Measurements from ENCODE around the gene NPL. TPM values are rescaled to one million over a fixed set of nuclear protein-coding genes. Genes with fewer than 3 reads are reported as not detected.

NPL gene, protein sequence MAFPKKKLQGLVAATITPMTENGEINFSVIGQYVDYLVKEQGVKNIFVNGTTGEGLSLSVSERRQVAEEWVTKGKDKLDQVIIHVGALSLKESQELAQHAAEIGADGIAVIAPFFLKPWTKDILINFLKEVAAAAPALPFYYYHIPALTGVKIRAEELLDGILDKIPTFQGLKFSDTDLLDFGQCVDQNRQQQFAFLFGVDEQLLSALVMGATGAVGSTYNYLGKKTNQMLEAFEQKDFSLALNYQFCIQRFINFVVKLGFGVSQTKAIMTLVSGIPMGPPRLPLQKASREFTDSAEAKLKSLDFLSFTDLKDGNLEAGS
- total RNA-seq (2014; rRNA removed; shearing (Covaris generic)) = 10.7 and 23.7 TPM in 2 replicates
- 4.4 and 9.7 TPM in 2 replicates for polyA plus RNA-seq (2014; cell fraction: nucleus; rRNA removed)

DNA sequence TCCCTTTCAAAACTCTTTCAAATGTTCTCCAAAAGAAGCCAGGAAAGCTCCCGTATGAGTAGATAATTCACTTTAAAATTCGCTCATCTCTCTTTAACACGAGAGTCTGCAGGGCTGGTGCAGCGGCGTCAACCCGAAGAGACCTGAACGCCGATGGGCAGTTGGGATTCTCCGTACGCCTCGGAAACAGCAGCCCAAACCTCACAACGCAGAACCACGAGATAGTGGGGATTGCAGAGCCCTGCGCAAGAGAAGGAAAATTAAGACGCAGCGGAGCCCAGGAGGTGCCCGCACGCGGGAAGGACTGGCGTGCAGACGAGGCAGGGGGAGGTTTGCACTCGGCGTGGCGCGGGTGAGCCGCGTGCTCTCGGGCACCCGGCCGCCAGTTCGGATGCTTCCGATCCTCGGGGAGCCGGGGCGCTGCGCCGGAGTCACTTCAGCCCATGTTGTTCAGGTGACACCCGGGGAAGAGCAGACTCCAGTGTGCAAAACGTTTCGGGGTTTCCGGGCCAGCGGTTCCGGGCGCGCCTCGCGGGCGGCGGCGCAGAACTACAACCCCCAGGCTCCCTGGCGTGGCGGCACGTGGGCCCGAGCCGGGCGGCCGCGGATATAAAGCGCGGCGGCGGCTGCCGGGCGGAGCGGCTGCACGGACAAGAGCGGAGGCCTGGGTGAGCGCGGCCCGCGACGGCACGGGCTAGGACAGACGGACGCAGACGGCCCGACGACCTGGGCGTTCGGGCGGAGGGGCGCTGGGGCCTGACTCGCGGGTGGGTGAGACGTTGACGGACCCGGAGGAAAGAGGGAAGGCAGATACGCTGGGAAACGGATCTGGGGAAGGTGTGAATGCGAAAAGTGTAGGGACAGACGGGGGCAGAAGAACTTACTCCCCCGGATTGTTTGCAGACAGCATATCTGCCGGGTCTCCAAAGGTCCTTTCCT is at the start of gene NPL:
Gene NPL (plus strand): TSS at position 636 of the 939 bp plus-strand sequence. CDS start 4,599 bp downstream, outside the sequence.
- DNase-seq (ENCODE audit: extremely low read depth, low read depth) = peak; percentile 72

DNA sequence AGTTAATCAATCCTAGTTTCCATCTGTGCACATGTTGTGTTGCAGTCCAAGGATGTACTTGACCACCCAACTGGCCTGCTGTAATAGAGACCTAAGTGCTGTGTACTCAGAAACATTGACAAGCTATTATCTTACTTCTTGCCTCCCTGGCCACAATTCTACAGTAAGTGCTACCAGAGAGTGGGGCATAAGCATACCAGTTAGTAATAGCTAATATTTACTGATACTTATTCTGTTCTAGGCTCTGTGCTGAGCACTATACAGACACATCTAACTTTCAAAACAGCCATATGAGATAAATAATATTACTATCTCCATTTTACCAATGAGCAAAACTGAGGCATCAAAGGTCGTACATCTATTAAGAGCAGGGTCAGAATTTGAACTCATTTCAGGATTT is 49.5 kb upstream of the NPL start:
- DNase-seq (ENCODE audit: extremely low read depth, low read depth) = no peak

DNA sequence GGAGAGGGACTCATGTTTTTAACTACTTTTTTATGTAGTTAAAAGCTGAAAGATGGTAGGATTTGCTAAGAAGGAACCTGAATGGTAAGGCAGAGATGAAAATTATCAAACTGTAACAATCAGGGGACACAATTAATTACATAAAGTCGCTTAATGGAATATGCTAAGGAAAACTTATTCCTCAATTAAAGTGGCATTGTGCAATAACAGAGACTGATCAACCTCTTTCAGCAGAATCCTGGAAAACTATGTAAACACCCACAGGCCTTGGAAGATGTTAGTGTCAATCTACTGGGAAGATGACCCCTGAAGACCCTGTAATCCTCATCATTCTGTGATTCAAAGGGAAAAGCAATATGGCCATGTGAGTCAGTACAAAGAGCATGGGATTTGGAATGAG is 46.8 kb upstream of the NPL start:
- DNase-seq (ENCODE audit: extremely low read depth, low read depth) = no peak

DNA sequence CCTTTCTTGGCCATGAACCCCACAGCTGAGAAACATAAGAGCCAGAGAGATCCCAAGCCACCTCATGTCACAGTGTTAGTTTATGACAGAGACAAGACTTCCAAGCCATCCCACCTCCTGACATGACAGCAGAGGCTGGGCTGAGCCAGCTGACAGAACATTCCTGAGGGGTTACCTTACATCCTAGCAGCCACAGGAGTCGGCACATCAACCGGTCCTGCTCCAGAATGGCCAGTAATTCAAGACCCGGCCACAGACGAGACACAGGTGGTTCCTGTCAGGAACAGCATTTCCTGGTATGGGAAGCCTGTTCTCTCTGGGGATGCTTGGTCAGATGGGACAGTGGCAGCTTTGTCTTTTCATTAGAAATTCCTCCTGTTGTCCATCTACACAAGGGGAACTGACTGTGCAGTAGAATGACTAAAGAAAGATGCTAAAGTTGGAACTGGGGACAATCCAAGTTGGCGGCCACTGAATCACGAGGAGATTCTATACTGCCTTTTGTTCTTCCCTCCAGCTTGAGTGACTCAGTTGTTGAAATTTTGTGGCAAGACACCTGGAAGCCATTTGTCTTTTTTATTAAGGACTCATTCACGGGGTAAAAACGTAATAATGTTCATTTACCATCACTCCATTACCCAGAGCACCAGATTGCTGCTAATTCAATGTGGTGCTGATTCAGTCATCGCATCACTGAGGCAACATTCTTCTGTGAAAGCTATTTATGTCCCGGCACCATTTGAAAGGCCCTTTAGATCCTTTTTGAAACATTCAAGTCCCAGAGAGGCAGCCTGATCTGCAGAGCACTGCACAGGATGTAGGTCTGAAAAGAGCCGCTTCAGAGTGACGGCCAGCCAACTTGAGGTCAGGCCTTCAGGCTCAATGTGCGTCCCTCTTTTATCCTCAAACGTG is 37.2 kb upstream of the NPL start:
- DNase-seq (ENCODE audit: extremely low read depth, low read depth) = no peak

DNA sequence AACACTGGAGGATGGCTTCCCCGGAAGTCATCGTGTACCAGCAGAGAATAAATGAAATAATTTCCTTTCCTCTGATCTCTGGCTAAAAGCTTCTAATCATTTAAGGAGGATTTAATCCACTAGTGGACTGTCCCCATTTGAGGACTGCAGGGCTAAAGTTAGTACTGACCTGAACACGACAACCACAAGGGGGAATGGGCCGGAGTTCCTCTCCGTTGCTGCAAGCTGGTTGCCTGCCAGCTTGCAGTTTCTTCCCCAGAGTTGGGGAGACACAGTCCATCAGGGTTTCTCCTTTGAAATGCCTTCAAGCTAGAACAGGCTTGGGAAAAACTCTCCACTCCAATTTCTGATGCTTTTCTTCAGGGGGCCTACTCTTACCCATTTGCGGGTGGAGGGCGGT is 35.5 kb upstream of the NPL start:
- DNase-seq (ENCODE audit: extremely low read depth, low read depth) = no peak

DNA sequence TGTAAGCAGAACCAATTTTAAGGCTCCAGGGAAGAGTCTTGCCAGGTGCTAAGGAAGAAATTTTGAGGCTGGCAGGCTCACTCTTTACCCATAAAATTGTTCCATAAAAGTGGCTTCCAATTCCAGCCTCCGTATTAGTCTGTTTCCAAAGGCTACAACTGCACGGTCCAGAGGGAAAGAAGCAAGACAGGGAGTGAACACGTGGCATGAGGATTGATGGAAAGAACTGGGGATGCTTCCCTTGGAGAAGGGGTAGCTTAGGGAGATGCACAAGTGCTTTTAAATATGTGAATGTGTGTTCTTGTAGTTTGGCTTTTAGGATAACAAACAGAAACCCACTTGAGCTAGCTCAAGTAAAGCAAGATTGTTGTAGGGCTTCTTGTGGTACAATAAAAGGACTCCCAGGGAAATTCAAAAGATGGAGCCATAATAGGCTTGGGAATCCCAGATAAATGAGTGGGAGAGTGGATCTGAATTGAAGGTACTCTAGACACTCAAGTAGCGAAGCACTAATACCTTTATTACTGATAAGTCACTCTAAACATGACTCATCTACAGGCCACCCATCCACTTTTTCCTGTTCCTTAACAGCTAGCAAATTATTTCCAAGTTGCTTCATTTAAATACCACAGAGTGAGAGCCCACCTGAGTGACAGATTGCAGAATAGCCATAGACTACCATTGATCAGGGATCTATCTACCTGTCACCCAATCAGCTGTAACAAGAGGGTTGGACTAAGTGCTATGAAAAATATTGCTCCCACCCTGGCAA is 34.8 kb upstream of the NPL start:
- DNase-seq (ENCODE audit: extremely low read depth, low read depth) = no peak

DNA sequence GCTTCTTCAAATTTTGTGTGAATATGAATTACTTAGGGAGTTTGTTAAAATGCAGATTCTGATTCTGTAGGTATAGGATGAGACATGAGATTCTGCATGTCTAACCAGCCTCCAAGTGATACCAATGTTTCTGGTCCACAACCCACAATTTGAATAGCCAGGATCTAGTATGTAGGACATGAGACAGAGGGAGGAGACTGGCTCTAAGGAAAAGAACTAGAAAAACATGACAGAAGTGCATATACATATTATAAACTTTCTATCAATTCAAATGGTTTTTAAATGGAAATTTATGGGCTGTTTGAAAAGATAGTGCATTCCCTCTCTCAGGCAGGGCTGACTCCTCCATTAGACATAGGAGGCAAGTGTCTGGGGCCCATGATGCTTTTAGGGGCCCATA is 33.9 kb upstream of the NPL start:
- DNase-seq (ENCODE audit: extremely low read depth, low read depth) = no peak

DNA sequence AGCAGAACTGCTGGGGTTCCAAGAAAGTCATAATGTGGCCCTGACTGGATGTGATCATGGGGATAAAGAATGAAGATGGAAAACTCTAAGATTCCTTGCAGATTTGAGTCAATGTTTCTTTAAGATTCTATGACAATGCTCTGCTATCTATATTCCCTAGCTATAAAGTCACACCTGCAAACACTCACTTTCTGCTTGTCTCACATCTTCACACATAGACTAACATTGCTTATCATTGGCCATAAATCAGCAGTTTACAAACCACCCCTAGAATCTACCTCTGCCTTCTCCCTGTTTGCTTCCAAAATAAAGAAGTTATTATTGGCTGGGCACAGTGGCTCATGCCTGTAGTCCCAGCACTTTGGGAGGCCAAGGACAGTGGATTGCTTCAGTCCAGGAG is 33.1 kb upstream of the NPL start:
- no peak for DNase-seq (ENCODE audit: extremely low read depth, low read depth)

DNA sequence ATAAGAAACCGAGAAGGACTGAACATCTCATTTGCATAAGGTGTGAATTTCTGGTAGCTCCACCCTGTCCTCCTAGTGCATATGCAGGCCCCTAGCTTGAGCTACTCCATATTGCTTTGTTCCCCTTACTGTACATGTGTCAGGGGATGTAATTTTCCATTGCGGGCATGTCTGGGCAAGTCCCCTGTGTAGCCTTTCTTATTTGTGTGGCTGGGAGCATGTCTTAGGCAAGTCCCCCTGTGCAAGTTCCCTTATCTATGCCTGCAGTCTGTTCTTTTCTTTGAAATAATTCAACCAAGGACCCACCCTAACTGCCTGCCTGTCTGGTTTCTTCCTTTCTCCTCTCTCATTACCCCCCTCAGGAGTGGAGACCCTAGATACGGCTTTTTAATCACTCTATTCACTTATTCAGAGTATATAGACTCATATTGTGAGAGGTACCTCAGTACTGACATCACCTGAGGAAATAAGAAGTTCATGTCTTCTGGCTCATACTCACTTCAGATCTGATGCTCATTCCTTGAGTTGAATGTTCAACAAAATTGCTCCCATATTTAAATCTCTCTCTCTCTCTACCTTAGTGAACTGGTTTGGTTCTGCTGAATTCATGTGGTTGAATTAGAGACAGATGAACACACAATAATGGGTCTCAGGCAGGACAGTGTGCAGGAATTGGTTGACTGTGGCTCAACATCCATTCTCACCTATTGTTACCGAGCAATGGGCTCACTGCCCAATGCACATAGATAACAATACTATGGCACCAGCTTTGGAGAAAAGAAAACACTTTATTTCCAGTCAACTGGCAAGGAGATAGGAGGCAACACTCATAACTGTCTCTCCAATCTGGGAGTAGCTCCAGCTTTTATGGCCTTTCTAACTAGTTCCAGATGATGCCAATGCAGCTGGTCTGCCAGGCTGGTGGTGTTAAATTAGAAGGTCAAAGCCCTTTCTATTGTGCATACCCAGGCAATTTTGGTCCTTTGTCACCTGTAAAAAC is 27.9 kb upstream of the NPL start:
- DNase-seq (ENCODE audit: extremely low read depth, low read depth) = no peak

DNA sequence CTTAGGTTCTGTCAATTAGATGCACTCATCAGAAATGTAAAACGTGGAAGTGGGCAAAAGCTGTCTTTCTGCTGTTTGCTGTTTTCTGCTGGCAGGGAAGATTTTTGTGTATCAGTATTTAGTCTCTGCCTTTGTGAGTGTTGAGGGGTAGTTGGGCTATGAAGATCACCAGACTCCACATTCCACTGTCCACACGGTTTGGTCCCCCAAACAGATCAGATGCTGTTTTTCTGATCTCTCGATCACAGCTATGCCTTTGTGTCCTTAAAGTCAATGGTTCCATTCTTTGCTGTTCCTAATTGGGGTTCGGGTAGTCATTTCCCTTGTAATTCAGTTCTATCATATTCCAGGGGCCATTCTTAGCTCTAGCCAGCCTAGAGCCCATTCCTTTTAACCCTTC is 27.0 kb upstream of the NPL start:
- no peak for DNase-seq (ENCODE audit: extremely low read depth, low read depth)

DNA sequence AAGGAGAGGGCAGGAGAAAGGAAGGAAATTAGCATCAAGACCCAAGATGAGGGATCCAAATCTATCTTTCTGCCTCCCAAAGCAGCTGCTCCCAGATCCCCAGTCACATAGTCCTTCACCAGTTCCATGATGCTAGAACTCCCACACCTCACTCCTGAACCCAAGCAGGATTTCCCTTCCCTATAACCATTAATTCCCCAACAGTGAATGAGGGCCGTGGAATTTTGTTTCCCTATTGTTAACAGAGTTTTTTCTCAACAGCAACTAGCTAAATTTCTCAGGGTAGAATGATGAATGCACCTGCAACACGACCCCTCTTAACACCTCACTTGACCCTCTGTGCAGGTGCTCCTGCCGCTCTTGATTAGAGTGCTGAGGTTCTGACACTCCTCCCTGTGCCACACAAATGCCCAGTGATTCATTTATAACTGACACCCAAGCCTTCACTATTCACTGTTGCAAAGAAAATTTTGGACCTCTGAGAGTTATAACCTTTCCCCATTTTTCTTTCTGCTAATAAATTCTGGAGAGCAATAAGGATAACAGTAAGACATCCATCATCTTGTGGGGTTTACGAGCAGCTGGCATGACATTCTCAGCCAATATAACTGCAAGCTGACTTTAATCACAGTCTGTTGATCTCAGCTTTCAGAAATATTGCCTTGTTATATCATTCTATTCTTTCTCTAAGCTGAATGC is 25.4 kb upstream of the NPL start:
- no peak for DNase-seq (ENCODE audit: extremely low read depth, low read depth)

DNA sequence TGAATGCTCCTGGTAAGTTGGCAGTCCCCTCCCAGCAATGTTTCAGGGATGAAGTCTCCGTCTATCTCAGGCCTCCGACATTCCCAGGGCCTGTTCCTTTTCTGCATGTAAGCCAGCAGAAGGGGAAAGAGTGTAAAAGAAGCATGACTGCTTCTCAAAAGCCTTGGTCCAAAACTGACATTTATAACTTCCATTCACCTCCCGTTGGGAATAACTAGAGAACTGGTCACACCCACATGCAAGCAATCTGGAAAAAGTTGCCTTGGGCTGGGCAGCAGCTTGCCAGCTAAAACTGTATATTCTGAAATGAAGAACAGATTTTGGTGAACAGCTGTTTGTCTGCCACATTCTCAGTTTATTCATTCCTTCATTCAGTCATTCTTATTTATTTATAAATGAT is 24.2 kb upstream of the NPL start:
- DNase-seq (ENCODE audit: extremely low read depth, low read depth) = no peak

DNA sequence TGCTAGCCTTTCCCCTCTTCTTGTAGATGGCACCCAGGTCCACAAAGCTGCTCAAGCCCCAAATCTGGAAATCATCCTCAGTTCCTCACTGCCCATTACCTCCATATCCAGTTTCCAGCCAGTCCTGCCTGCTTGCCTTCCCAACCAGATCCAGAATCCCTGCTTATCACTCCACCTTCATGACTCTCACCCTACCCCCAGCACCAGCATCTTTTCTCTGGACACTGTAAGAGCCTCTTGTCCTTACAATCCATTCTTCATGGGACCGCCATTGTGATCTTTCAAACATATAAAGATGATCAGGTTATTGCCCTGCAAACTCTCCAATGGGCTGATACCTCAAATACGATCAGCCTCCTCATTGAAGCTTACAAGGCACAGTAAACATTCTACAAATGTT is 23.5 kb upstream of the NPL start:
- no peak for DNase-seq (ENCODE audit: extremely low read depth, low read depth)

DNA sequence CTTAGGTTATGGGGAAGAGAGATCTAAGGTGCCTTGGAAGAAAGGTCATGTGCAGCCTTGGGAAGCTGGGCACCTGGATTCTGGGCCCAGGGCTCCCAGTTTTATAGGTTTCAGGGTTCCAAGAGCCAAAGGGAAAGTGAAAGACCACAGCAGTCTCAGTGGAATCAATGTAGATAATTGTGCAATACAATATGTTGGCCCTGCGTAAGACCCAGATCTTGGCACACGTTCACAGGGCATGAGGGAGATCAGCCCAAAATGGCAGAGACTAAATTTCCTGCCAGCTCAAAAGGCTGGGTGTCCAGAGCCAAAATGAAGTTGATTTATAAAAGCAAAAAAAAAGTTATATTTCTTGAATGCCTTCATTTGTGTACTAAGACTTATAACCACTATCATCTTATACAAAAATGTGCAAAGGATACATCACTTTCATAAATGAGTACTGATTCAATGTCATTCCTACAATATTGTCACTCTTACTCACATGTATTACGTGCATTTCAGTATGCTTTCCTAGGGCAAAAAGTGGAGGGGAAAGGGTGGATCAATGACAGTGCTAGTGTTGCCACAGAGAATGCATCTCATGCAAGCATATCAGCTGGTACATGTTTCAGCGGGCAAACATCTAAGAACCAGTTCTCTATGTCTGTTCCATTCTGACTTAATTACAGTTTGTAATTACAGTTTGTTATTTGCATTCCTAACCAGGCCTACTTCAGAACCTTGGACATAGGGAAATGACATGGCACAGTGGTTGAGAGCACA is 22.5 kb upstream of the NPL start:
- DNase-seq (ENCODE audit: extremely low read depth, low read depth) = no peak

DNA sequence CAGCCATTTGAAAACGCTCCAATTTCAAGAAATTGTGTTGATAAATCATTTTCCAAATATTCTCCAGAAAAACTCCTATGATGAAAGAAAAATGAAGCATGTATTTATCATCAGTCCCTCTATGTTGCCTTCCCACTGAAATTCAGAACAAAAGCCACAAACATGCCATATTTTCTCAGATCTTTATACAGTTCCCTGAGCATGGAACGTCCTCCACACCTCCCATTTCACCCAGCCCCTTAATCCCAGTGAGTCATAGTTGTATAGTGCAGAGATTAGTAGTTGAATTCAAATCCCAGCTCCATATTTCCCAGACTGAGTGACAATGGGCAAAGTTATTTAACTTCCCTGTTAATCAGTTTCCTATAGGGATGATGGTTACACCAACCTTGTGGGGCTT is 20.6 kb upstream of the NPL start:
- DNase-seq (ENCODE audit: extremely low read depth, low read depth) = no peak

DNA sequence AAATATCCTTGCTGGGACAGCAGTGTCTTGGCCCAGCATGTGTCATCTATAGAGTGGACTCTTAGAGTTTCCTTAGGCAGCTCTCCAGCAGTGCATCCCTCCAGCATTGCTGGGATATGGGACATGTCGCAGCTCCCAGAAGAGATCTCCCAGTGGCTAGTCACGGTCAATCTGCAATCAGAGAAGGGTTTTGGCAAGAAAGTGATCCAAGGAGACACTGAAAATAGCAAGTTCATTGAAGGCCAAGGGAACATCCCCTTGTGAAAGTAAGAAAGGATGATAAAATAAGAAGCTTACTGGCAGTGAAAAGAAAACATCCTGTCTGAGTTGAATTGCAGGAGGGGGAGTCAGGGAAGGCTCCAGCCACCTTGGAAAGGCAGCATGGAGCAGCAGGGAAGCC is 19.3 kb upstream of the NPL start:
- no peak for DNase-seq (ENCODE audit: extremely low read depth, low read depth)

DNA sequence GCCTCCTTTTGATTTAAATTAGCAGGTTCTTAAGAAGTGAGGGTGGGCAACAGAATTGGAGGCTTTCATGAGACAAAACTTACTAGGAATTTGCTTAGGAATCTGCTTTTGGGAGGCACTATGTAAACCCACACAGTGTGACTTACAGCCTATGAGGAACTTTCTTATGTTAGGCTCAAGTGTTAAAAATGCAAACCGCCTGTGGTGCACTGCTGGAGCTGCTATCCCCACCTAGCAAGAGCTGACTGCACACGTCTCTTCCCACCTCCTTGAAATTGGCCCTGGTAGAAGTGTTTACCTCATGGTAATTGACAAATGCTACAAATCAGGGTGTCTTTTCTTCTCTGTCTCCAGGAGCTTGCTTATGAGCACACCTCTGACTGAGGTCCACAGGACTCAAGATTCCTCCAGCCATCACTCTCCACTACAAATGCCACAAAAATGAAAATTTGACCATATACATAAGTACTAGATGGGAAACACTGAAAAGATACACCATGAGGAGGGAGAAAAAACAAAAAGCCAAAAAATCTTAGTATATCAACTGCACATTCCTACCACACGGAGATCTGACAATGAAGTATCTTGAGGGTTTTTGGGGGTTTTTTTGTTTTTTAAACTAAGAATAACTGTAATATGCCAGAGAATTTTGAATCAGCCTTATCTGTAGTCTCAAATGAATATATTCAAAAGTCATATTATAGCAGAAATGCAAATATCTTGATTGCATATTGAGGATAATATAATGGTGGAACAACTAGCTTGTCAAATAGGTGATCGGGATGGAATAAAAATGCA is 18.2 kb upstream of the NPL start:
- DNase-seq (ENCODE audit: extremely low read depth, low read depth) = no peak
